Measurements from ENCODE around the gene TUBGCP6. TPM values are rescaled to one million over a fixed set of nuclear protein-coding genes. Genes with fewer than 3 reads are reported as not detected.
A peak's percentile ranks its signal among the peaks of the same experiment; 100 is the strongest.

TUBGCP6 gene
- total RNA-seq, 1 experiment from 2014 or later: 32.2 TPM

DNA sequence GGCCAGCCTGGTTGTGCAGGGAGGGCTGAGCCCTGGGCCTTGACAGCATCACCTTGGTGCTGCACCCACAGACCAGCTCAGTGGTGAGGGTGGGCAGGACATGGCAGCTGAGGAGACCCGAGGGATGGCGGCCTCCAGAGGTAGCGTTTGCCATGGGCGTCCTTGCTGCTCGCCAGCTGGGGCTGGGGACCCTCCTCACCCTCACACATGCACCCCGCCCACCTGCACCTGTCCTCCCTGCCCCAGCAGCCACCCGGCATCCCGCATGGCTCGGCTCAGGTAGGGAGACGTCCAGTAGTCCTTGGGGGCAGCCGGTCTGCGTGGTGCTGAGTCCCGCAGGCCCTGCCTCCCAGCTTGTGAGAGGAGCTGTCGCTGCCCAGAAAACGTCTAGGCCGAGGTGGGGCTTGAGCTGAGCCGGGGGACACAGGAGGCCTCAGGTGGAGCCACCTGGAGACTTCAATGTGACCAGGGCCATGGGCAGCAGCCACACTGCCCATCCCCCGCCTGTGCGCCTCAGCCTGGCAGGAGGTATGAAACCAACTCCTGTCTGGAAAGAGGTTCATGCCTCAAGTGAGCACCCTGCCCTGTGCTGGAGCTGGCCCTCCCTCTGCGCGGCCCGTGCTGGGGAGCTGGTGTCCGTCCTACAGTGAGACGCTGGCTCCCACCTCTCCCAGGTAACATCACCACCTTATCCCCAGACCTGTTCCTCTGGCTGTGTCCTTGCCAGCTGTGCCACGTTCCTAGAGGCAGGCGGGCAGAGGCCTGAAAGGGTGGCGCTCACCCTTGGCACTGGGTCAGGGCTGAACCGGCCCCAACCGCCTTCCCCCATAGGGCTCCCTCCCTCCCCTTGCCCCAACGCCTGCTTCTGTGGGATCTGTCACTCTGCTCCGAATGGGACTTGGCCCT is 62.4 kb downstream of the TUBGCP6 start:
- DNase-seq (ENCODE audit: low spot score): peak; percentile 84

DNA sequence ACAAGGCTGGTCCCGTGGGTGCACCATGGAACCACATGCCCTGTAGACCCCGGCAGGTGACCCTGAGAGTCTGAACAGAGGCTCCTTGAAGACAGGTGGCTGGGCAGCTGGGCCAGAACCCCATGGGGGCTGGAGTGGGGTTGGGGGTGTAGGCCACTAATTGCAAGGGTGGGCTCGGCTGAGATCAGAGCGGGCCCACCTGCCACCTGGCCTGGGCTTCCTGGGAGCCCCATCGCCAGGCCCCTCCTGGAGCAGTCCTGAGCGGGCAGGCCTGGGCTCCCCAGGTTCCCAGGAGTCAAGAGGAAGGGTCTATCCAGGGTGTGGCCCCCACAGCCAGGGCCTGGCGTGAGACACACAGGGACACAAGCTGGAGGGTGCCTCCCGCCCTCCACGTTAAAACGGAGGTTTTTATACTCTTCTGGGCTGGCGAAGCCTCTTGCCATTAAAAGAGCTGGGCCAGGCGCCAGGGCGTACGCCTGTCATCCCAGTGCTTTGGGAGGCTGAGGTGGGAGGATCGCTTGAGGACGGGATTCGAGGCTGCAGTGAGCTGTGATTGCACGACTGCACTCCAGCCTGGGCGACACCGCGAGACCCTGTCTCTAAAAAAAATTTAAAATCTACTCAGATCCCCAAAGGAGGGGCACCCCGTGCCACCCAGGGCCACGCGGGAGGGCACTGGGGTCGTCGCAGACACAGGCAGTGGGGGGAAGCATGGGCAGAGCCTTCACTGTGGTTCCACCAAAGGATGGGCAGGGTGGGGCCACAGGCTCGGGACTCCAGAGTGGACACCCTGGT is 63.9 kb downstream of the TUBGCP6 start:
- no peak for DNase-seq (ENCODE audit: low spot score)

GRCh38 chr22:50179937-50180726 is 64.7 kb downstream of the TUBGCP6 start:
- DNase-seq (ENCODE audit: low spot score): no peak

GRCh38 chr22:50178871-50179869 is 65.7 kb downstream of the TUBGCP6 start:
- no peak for DNase-seq (ENCODE audit: low spot score)

DNA sequence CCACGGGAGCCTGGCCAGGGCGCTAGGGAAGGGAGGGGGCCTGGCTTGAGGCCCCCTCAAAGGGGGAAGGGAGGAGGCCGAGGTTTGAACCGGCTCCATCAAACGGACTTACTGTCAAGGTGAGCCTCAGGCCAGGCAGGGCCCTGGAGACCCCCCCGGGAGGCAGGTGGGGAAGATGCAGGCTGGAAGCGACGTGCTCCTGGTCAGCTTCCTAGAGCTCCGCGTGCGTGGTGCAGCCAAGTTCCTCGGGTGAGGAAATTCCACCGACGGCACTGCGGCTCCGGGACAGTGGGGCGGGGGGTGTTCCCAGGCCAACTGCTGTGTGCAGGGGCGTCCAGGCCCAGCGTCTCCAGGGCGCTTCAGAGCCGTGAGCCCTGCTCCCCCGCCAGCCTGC is 66.4 kb downstream of the TUBGCP6 start:
- DNase-seq (ENCODE audit: low spot score): no peak

- no peak for DNase-seq (ENCODE audit: low spot score)
Observed at GRCh38 chr22:50177537-50178470, 67.0 kb downstream of the TUBGCP6 start.

DNA sequence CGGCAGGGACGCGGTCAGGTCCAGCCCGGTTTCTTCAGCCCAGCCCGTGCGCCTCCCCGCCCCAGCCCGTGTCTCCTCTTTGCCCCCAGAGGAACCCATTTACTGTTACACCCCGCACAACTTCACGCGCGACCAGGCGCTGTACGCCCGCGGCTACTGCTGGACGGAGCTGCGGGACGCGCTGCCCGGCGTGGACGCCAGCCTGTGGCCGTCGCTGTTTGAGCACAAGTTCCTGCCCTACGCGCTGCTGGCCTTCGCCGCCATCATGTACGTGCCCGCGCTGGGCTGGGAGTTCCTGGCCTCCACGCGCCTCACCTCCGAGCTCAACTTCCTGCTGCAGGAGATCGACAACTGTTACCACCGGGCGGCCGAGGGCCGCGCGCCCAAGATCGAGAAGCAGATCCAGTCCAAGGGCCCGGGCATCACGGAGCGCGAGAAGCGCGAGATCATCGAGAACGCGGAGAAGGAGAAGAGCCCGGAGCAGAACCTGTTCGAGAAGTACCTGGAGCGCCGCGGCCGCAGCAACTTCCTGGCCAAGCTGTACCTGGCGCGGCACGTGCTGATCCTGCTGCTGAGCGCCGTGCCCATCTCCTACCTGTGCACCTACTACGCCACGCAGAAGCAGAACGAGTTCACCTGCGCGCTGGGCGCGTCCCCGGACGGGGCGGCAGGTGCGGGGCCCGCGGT is 67.8 kb downstream of the TUBGCP6 start:
- DNase-seq (ENCODE audit: low spot score): no peak

DNA sequence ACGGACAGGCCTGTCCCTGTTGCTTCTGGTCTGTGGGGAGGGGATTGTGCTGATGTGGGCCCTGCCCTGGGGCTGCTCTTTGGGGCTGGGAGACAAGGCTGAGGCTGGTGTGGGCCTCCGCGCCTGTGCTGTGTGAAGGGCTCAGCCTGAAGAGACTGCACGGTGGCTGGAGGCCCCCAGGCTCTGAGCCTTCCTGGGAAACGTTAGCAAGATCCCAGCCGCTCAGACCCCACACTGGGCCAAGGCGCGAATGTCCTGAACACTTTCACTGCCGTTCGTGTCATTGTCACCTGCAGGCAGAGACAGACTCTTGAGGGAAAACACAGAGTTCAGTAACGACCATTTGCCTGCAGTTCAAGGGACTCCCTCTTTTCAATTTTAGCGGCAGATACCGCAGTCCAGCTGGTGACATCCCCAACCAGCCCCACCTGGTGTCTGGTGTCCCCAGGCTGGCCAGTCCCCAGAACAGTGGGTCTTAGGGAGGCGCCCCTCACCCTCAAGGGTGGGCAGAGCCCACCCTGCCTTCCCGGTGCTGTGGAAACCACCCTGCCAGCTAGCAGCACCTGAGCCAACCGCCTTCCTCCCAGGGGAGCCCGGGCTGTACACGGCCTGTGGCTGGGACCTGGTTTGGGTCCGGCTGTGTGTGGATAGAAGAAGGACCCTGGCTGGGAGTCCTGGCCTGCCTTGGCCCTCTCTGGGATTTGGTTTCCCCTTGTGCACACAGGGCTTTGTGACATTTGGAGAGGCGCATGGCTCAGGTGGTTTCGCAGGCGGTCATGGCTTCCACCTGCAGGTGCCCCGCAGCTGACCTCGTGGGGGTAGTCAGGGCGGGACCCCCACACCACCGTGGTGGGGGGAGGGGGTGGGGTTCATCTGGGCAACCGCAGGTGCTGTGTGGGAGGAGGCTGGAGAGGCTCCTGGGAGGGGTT is 68.6 kb downstream of the TUBGCP6 start:
- DNase-seq (ENCODE audit: low spot score): no peak

DNA sequence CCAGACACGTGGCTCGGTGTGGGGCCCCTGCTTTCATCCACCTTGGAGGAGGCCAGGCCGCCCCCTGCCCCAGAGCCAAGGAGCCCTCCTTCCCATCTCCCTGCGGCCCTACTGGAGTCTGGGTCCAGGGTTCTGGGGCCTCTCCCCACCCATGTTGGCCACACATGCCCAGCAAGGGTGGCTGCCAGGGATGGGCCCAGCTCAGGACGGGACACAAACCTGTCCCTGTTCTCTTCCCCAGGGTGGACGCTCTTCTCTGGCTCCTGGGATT is 69.7 kb downstream of the TUBGCP6 start:
- DNase-seq (ENCODE audit: low spot score): no peak

DNA sequence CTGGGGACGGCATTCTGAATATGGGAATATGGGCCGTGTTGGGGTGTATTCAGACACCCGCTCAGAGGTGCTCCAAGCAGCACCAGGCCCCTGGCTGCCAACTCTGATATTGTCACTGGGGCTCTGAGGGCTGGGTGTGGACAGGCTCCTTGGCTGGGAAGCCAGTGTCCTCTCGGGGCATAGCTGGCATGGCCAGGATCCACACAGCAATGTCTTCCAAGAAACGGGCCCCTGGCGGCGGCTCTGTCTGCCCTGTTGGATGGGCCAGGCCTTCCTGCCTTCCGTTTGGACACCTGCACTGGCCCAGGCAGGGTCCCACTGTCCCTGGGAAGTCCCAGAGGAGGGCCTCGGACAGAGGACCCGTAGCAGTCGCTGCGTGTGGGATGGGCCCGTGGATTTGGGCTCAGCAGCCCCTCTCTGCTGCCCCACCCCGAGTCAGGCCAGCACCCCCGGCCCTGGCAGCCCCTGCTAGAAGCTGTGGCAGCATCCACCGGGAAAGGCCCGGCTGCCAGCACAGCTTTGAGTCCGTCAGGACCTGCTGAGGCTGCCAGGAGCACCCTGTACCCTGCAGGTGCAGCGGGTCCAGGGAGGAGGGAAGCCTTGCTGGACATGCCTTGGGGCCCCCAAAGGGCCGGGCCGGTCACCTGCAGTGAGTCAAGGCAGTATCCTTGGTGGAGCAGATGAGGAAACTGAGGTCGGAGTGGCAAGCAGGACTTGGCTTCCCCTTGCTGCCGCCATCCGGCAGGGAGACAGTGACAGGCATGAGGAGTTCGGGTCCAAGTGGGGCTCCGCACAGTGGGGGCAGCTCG is 70.2 kb downstream of the TUBGCP6 start:
- DNase-seq (ENCODE audit: low spot score): no peak

DNA sequence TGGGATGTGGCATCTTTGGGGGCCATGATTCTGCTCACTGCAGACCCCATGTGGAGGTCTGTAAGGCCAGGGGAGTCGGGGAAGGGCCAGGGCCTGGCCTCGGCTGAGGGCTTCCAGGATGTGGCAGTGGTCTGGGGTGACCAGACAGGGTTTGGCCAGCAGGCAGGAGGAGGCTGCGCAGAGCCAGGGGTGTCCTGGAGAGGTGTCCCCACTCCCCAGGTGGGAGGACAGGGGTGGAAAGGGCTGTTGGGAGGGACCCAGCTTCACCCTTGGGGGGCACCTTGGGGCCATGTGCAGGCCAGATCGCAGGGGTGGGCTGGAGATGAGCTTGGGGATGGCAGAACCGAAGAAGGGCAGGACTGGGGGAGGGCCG is 70.9 kb downstream of the TUBGCP6 start:
- no peak for DNase-seq (ENCODE audit: low spot score)

DNA sequence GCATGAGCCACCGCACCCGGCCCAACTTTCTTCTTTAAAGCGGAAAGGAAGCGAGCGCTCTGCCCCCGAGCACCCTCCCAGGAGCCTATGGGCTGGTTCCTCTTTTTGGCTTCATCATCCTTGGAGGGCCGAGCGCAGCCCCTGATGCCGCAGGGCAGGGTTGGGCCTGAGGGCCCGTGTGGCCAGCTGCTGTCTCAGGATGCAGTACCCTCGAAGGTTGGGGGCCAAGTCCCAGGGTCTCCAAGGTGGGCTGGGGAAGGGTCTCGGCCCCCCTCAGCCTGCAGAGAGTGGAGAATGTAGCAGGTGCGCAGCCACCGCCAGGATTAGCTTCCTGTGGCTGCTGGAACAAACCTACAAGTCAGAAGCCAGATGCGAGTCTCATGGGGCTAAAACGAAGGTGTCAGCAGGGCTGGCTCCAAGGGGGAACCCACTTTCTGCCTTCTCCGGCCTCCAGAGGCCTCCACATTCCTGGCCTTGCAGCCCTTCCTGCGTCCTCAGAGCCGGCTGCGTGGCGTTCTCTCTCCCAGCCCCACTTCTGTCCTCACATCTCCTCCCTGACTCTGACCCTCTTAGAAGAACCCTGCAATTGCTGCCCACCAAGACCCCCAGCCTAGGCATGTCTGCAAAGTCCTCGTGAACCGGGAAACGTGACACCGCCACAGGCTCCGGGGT is 71.4 kb downstream of the TUBGCP6 start:
- DNase-seq (ENCODE audit: low spot score): no peak

DNA sequence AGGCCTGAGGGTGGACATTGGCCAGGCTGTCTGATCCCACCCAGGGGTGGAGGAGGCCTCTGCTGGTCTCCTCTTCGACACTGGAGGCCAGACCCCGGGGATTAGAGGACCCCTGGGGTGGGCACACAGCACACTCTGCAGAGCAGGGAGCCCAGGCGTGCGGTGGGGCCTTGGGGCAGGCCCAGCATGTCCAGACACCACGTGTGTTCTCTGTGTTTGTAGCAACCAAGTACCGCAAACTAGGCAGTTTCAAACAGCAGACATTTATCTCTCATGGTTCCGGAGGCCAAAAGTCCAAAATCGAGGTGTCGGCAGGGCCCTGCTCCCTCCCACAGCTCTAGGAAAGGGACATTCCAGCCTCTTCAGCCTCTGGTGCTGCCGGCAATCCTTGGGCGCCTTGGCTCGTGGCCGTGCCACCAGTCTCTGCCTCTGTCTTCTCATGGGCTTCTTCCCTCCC is 72.8 kb downstream of the TUBGCP6 start:
- DNase-seq (ENCODE audit: low spot score): no peak

DNA sequence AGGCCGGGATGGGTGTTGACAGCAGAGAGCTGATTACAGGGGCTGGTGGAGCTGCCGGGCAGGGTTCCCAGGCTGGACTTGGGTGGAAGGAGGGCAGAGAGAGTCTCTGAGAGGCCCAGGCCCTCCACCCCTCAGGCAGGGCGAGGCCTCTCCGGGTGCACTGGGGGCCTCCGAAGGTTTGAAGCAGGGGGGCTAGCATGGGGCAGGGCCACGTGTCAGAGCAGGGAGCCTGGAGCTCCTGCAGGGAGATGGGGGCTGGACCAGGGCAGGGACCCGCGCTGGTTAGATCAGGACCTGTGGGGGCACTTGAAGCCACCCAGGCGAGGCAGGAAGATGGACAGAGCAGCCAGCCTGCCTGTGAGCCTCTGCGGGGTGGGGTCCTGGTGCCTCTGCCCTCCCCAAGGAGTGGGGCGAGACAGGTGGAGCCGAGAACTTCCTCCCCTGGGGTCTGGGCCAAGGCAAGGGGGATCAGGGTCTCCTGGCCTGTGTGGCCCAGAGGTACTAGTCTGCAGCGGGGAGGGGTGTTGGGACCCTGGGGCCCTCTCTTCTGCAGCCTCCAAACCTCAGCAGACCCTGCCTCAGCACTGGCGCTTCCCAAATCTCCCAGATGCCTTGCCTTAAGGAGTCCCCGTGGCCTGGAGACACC is 73.4 kb downstream of the TUBGCP6 start:
- DNase-seq (ENCODE audit: low spot score): no peak

GRCh38 chr22:50170453-50171318 is 74.1 kb downstream of the TUBGCP6 start, which contains the start of gene PANX2:
TSS of gene PANX2 (plus strand) at chr22:50170731. CDS start at chr22:50170731, 0 bp downstream.
- no peak for DNase-seq (ENCODE audit: low spot score)
